ENCODE results near the gene FMN2.

The FMN2 gene

DNA sequence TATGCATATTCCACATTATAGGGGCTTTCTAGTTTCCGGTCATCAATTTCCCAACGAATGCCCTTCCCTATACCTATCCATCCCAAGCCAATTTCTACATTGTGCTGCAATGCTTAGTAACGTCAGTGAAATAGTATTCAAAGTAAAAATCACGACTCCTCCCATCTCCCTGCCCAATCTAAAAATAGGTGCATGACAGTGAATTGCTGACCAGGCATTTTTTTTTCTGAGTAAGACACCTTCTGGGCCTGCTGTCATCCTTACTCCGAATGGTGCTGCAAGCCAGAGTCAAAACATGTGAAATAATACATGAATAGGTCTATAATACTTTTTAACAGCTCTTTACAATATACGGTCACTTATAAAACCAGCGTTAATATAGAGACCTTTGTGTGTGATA lies 400.1 kb downstream of the FMN2 start:
- DNase-seq (ENCODE audit: low read depth in 3 of 3), result no peak

- no peak for DNase-seq (ENCODE audit: low read depth in 3 of 3)
Measured at GRCh38 chr1:240492832-240493440, 401.3 kb downstream of the FMN2 start.

DNA sequence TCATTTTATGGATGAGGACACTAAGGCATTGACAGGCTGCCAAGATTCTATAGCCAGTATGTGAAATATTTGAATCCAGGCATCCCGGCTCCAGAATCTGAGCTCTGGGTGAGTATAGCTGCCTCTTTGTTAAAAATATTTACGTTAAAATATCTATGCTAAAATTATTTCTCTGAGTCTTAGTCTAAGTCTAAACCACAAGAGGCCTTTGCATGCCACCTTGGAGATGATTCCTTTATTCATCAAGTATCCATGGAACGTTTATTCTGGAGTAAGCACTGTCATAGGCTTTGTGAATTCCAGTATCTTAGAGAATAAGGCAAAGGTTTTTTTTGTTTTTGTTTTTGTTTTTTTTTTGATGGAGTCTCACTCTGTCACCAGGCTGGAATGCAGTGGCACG lies 403.9 kb downstream of the FMN2 start:
- DNase-seq (ENCODE audit: low read depth in 3 of 3), result no peak

DNA sequence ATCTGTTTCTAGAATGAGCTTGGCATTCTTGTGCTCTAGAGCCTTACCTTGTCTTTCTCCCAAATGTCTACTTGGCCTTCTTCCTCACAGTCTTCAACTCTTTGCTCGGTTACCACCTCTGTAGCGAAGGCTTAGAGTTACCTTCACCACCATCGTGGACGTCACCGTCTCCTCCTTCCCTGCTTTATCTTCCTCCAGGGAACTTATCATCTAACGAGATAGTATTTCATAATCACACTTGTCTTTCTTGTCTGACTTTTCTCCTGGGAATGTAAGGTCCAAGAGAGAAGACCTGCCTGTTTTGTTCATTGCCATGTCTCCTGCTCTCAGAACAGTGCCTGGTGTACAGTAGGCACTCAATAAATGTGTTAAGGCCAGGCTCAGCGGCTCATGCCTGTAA lies 404.7 kb downstream of the FMN2 start:
- DNase-seq (ENCODE audit: low read depth in 3 of 3), result no peak

GRCh38 chr1:240496941-240497340 lies 405.3 kb downstream of the FMN2 start:
- no peak for DNase-seq (ENCODE audit: low read depth in 3 of 3)

DNA sequence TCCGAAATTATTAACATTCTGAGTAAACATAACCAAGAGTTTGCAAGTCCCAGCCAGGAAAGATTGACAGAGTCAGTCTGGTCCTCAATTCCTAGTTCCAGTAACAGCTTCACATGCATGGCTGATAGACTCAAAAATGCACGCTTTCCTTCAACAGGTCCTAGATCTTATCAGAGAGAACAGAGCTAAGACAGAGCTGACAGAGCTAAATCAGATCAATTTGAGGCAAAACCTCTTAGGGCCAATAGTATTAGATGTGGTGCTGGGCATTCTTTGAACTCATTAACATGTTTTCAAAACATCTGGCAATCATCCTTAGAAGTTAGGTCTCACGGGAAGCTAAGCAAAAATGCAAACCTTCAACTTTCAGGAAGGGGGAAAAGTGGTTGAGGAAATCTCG lies 406.2 kb downstream of the FMN2 start:
- no peak for DNase-seq (ENCODE audit: low read depth in 3 of 3)

GRCh38 chr1:240498335-240498734 lies 406.7 kb downstream of the FMN2 start:
- no peak for DNase-seq (ENCODE audit: low read depth in 3 of 3)

GRCh38 chr1:240499012-240499411 lies 407.3 kb downstream of the FMN2 start:
- DNase-seq (ENCODE audit: low read depth in 3 of 3), result no peak

GRCh38 chr1:240500647-240501046 lies 409.0 kb downstream of the FMN2 start:
- DNase-seq (ENCODE audit: low read depth in 3 of 3), result no peak

GRCh38 chr1:240501115-240501514 lies 409.4 kb downstream of the FMN2 start:
- no peak for DNase-seq (ENCODE audit: low read depth in 3 of 3)

DNA sequence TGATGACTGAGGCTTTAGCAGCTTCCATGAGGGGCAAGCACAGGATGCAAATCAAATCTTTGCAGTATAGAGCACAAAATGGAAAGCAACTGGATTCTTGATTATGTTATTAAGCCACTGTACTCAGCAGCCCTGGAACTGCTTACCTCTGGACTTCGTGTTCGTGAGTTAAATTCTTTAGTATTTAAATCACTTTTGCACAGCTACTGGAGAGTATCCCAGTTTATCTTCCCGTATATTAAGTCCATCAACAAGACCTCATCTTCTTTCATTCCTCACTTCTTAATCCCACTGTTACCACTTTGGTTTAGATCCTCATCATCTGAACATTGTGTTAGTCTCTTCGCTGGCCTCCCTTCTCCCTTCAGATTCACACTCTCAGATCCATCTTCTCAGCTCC lies 411.4 kb downstream of the FMN2 start:
- DNase-seq (ENCODE audit: low read depth in 3 of 3), result no peak

GRCh38 chr1:240503558-240503957 lies 411.9 kb downstream of the FMN2 start:
- DNase-seq (ENCODE audit: low read depth in 3 of 3), result no peak

GRCh38 chr1:240506176-240506575 lies 414.5 kb downstream of the FMN2 start:
- DNase-seq (ENCODE audit: low read depth in 3 of 3), result no peak

- DNase-seq (ENCODE audit: low read depth in 3 of 3), result no peak
Measured at GRCh38 chr1:240508201-240508600, 416.5 kb downstream of the FMN2 start.

DNA sequence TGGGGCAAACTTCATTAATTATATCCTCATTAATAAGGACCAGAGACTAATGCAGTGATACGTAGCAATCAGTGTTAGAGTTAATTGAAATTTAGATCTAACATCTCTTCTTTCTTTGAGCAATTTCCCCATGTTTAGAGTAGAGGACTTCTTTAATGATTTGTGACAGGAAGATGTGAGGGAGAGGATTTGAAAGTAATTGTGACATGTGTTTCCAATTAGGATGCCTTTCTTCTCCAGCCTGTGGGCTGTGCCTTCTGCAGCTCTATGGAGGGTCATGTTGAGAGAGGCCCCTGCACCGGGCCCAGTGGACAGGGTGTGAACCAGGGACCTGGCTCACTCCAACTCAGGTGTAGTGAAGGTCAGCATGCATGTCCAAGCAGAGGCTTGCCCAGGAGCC lies 417.3 kb downstream of the FMN2 start:
- no peak for DNase-seq (ENCODE audit: low read depth in 3 of 3)

DNA sequence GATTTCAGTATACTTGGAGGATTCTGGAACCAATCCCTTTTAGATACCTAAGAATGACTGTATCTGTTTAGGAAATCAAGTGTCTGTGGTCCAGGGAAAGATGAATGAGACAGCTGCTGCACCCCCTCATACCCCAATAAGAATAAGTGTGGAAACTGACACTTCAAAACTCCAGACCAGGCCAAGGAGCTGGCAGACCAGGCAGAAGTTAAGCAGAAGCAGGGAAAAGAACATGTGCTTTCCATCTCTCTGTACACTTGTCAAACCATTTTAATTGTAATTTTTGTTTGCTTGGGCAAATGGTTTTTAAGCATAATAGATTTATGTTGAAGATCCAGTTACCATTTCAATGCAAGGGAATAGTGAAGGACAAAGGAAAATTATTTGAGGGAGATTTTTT lies 420.1 kb downstream of the FMN2 start:
- DNase-seq (ENCODE audit: low read depth in 3 of 3), result no peak

DNA sequence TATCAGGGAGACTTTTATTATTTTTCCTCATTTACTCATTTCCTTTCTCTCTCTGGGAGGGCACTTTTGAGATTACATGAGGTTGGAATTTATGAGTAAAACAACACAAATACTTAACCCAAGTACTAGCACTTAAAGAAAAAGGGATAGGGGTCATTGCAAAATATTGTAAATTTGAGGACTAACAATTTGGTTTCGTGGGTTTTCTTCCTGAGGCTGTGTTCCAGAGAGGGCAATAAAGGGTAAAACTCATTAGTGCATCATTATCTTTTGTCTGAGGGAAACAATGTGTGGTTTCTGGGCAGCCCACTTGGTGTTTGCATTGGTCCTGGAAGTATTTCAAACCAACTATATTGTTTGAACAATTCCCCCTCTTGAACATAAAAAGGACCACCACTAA lies 423.8 kb downstream of the FMN2 start:
- no peak for DNase-seq (ENCODE audit: low read depth in 3 of 3)

GRCh38 chr1:240516069-240516468 lies 424.4 kb downstream of the FMN2 start:
- DNase-seq (ENCODE audit: low read depth in 3 of 3), result no peak

DNA sequence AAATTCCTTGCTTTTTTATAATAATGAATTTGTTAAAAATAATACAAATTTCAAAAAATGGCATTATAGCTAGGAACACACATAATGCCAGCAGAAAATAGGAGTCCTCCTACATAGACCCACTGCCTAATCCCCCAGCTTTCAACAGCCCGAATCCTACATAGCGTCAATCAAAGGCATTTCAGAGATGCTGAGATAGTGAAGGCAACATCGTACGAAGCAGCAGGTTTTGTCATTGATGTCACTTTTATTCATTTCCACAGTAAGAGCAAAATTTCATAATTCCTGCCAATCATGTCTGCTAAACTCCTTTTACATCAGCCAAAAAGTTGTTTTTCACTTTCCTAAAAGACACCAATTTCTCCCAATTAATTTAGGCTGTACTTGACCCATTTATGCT lies 426.2 kb downstream of the FMN2 start:
- DNase-seq (ENCODE audit: low read depth in 3 of 3), result no peak

DNA sequence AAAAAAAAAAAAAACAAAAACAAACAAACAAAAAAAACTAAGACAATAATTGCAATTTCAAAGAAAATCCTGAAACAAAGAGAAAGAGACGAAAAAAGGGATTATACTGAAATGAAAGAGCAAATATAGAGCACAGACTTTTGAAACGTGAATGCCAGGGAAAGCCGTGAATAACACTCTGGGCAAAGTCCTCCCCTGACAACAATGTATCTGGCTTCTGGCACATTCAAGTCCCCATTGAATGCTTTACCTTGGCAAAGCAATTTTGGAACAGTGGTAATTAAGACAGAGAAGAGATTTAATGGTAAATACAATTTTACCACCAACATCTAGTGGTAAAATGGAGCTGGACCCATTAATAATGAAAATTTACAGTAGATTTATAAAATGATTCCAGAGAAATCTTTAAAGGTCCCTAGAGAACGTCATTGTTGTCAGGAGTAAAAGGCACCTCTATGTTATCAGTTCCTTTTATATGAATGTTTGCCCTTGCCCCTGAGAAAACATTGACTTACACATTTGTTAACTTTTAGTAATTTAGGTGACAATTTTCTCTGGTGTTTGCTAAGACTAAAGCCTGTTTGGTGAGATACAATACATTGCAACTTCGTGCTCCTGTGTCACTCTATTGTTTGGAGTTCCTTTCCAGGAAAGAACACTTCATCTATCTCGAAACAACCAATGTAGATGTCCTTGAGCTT lies 430.6 kb downstream of the FMN2 start:
- no peak for DNase-seq (ENCODE audit: low read depth in 3 of 3)

DNA sequence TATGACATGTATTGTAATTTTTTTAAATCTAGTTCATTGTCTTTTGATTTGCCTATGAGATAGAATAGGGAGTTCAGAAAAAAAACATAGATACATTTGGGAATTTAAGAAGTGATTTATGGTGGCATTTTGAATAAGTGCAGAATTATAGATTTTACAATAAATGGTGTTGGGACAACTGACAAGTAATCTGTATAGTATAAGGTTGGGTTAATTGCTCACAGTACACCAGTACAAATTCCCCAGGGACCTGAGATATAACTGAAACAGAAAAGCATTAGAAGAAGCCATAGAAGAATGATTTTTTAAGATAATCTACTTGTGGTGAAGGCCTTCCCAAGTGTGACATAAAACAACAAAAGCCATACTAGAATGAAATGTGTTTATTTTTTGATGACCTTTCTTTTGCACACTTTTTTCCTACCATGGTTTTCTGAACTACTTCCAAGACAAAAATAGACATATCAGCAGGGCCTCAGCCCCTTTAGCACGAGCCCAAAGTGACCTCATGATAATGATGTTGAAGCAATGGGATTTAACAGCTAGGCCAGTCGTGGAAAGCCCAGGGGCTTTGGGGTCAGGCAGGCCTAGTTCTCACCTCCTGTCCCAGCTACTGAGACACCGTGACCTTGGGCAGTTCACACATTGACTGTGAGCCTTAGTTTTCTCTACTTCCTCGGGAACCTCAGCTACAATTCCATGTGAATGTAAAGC lies 432.8 kb downstream of the FMN2 start:
- DNase-seq (ENCODE audit: low read depth in 3 of 3), result no peak

All from stimulated activated CD4-positive, alpha-beta T cell treated with anti-CD3 and anti-CD28 coated beads, TNF-alpha, amount 100 ng/mL, for 48 hours (primary cell).